HG02938 (cell line): ENCODE data around the gene HCFC1.

Experiments
- ATAC-seq: cut with Tn5 transposase; IDR thresholded peaks from one replicate; pipeline ENCODE4 v1.9.1; 2021; ENCODE audit warnings: mild to moderate bottlenecking, moderate library complexity; ENCODE audit not compliant: unreplicated experiment

HCFC1 gene

GRCh38 chrX:153971450-153972367 is at the start of gene HCFC1:
Gene HCFC1, minus strand, starts transcription at chrX:153971818. Its CDS starts 978 bp downstream, at chrX:153970840.
- peak; percentile 43 for ATAC-seq

- no peak for ATAC-seq
Observed at GRCh38 chrX:154021131-154021611, 49.6 kb upstream of the HCFC1 start.

GRCh38 chrX:154020536-154021115 is 49.0 kb upstream of the HCFC1 start:
- ATAC-seq: no peak

DNA sequence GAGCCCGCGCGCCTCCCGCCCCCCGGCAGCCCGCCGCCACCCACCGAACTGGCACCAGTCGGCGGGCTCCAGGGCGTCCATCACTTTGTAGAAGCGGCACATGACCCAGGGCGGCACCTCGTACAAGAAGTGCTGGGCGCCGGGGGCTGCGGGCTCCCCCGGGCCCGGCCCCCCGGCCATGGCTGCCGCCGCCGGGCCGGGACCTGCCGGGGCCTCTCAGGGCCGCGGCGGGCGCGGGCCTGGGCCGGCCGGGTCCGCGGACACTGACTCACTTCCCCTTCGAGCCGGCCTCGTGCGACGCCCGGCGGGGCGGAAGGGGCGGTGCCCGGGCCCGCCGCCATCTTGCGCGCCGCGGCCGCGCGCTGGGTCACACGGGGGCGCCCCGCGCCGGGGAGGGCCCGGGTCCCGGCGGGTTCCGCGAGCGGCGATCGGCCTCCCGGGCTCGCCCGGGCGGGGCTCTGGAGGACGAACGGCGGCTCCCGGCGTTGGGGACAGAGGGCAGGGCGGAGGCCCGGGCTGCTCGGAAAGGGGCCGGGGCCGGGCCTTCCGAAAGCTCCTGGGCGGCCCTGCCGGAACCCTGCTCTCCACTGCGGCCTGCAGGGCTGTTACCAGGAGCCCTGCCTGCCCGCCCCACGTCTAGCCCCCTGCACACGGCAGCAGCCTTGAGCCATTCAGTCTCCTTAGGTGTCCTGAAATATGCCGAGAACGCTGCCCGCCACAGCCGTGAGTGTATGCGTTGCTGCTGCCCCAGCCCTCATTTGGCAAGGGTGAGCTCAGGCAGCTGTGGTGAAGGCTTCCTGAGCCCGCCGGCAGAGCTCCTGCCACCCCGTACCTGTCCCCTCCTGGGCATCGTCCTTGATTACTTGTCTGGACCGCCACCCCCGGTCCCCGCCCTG is 48.3 kb upstream of the HCFC1 start, which contains the start of gene IRAK1:
TSS of gene IRAK1 (minus strand) at position 270 of the 896 bp plus-strand sequence. CDS start at position 180, 90 bp downstream.
- ATAC-seq: peak; percentile 48

DNA sequence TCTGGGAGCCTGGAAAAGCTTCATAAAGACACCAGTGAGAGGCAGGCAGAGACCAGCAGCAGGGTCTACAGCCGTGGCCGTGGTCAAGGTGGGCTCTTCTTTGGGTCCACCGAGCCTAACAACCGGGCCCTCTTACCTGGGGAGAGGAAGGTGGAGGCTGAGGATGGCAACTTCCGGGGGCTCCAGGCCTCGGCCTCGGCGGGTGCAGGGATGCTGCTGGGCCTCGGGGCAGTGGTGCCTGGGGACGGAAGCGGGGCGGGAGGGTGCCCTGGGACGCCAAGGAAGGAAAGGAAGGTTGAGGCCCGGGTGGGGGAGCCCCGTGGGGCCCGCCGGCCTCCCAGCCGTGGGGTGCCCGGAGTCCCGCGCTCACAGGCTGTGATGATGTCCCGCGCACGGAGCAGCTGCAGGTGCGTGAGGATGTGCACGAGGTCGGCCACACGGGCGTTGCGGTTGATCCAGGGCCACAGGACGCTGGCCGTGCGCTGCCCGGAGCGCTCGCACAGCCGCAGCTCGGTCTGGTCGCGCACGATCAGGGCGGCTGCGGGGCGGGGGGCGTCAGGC is 47.5 kb upstream of the HCFC1 start:
- ATAC-seq: no peak

DNA sequence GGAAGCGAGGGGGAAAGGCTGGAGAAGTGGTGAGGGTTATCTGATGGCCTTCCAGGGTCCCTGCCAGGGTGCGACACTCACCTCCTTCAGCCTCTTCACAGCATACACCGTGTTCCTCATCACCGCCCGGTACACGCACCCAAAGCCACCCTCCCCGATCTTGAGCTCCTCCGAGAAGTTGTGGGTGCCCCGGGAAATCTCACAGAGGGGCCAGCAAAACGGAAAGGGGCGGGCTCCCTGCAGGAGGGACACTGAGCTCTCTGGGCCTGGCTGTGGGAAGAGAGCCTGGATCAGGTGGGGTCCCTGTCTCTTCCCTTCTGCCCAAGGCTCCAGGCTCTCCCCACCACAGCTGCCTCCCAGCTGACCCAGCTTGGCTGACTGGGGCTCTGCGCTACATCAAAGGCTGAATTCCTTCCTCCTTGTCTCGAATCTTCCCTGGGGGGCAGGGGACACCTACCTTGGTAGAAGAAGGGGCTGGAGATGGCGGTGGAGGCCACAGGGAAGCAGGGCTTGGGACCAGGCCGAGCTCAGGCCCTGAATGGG is 47.0 kb upstream of the HCFC1 start:
- no peak for ATAC-seq

GRCh38 chrX:154017766-154018517 is 46.3 kb upstream of the HCFC1 start:
- ATAC-seq: no peak

DNA sequence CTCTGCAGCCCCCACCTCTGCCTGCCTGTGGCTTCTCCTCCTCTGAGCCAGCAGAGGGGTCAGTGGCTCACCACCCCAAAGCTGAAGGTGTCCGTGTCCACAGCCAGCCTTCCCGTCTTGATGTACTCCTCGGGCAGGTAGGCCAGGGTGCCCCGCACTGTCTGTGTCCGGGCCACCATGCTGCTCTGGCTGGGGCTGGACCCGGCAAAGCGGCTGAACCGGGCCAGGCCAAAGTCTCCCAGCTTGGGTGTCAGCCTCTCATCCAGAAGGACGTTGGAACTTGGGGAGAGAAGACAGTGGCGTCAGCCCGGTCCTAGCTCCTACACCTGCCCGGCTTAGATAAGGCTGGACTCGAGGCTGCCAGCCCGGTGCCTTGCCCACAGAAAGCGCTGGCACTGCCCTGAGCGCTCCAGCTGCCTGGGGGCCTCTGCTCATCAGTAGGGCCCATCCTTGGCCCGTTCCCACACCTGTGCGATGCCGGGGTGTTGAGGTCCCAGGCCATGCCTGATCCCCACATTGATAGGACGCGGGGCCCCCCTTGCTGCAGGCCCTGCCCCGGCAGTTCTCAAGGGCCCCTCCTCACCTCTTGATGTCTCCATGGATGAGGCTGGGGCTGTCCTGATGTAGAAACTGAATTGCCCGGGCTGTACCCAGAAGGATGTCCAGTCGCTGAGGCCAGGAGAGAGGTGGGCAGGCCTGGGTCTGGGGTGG is 44.9 kb upstream of the HCFC1 start:
- ATAC-seq: no peak

DNA sequence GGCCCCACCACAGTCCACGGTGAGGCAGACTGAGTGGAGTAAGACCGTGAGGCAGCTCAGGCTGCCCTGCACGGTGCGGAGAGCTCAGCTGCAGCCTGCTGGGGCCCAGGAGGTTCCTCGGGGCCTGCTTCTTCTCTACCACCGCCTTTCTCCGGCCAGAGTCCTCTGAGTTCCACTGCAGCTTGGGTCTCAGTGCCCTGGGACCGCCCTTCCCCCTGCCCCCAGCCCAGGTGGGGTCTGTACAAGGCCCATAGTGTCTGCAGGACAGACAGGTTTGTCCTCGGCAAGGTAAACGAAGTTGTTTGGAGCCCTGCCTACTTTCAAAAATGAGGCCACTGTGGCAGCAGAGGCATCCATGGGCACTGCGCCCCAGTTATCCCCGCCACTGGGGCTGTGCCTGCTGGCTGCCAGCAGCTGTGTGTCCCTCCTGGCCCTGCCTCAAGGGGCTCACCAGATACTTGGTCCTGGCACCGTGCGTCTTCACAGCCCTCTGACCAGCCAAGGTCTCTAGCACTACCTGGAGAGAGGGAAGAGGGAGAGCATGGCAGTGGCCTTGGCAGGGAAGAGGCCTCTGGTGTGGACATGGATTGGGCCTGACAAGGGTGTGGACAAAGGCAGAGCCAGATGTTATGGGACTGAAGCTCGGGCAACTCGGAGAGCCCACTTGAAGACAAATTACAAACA is 44.1 kb upstream of the HCFC1 start:
- ATAC-seq: no peak

- no peak for ATAC-seq
Observed at GRCh38 chrX:154014429-154015380, 43.1 kb upstream of the HCFC1 start.

- ATAC-seq: no peak
Observed at GRCh38 chrX:154013614-154014360, 42.2 kb upstream of the HCFC1 start.

GRCh38 chrX:154013001-154013421 is 41.4 kb upstream of the HCFC1 start:
- ATAC-seq: no peak

GRCh38 chrX:154012336-154012991 is 40.8 kb upstream of the HCFC1 start:
- no peak for ATAC-seq

DNA sequence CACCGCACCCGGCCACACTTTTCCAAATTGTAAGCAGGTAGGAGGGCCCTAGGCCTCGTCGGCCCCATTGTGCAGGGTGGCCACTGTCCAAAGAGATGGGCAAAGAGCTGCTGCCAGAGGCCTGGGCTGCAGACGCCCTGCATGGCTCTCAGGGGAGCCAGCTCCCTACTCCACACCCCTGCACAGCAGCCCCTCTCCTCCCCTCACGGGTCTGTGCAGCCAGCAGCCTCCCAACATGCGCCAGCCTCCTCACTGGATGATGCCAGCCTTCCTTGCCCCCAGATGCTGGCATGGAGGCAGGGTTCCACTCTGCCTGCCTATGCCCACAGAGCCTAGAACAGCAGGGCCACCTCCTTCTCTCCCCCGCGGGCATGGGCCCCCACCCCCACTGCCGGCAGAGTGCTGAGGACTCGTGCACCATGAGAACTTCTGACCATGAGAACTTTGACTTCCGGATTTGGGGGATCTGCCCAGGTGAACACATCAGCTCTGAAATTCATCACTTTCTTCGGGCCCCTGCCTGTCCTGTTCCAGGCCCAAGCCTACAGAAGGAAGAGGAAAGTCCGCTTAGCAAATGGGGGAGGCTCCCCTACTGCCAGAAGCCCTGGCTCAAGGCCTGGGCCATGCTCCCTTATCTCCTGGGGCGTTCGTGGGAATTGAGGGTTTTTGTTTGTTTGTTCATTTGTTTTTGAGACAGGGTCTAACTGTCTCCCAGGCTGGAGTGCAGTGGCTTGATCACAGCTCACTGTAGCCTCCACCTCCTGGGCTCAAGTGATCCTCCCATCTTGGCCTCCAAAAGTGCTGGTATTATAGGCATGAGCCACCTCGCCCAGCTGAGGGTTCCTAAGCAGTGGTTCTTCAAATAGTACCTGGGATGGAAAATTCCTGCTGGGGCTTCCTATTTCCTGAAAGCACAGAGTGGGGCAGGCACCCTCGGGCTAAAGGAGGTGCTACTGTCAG is 40.0 kb upstream of the HCFC1 start:
- no peak for ATAC-seq
